ENCODE measurements around the gene SPNS2. TPM values are rescaled to one million over a fixed set of nuclear protein-coding genes. Genes with fewer than 3 reads are reported as not detected.

The SPNS2 gene
- total and polyA plus RNA-seq, 2 of the 8 experiments (the other 6 are each of a cell fraction or from before 2014, with no cell fraction given) = 1.2 to 1.5 TPM

- Histone ChIP-seq H3K27ac (ENCODE audit: low read depth, low read length) (peak overlapping the region; percentile 26; the same call in 1 of the 2 replicates), H3K4me1 (replicated peaks in 1 of 4; ENCODE audit: control insufficient read depth in 3 of 4, insufficient read depth in 4 of 4, low read length in 3 of 4) (peaks cover 7 to 21% (median 12%) of the 10 kb centered on the region in 4 experiments; a peak in 6 of 7 replicates), H3K9ac (replicated peaks in 1 of 4; ENCODE audit: extremely low read depth in 1 of 4, low read depth in 3 of 4, low read length in 3 of 4) (peak overlapping the region in 2 of 4 experiments; percentile 38 to 42; a peak in 4 of 7 replicates)
These were observed 57.4 kb downstream of the SPNS2 start for GRCh38 chr17:4555873-4556759.

More at GRCh38 chr17:4555873-4556759, 57.4 kb downstream of the SPNS2 start:
- no peak overlapping the region for H2BK120ac ChIP-seq (replicated peaks; ENCODE audit: low read depth, low read length)
- H3K23ac ChIP-seq (ENCODE audit: insufficient read length) = no peak overlapping the region
- 0 out of 2 replicates have a peak overlapping the region, but pooled peaks have one; percentile 27 for H2BK20ac ChIP-seq (ENCODE audit: low read length)
- H2BK5ac ChIP-seq (ENCODE audit: low read depth, low read length) = peak overlapping the region; percentile 6; the same call in 1 of the 2 replicates
- peak overlapping the region; percentile 57 for H4K91ac ChIP-seq (replicated peaks; ENCODE audit: insufficient read length, low read length)
- no peak overlapping the region for H3K14ac ChIP-seq (ENCODE audit: insufficient read length)
- H2BK12ac ChIP-seq (ENCODE audit: low read depth, low read length) = peak overlapping the region; percentile 35; the same call in 1 of the 2 replicates
- ChIA-PET CTCF (ENCODE audit: partially characterized antibody) (interaction anchor here (1.0 to 1.6 kb wide), 7 partner anchors 9 to 69 kb away, joined by 3 to 11 read pairs (median 3); no protein-coding TSS in a partner anchor), POLR2A (ENCODE audit: partially characterized antibody) (interaction anchor here (0.7 to 32.8 kb wide), 6 partner anchors 7 to 153 kb away, joined by 3 to 546 read pairs (median 4); partner anchors contain the start of gene SPNS2)
- FAIRE-seq (no peak), DNase-seq (ENCODE audit: low read depth in 1 of 2, low spot score in 2 of 2) (no peak)
- H3K56ac ChIP-seq (replicated peaks; ENCODE audit: insufficient read length, low read depth, low read length) = no peak overlapping the region
- H2BK15ac ChIP-seq (ENCODE audit: low read length) = peak overlapping the region; percentile 72; the same call in 1 of the 2 replicates
- peaks cover 13% of the 10 kb centered on the region for H3K79me1 ChIP-seq (ENCODE audit: low read depth, low read length)
- H3K4me2 ChIP-seq (ENCODE audit: insufficient read depth in 1 of 2, low read depth in 2 of 2, low read length in 2 of 2) = peak overlapping the region; percentile 79 to 96
- peak overlapping the region; percentile 73 to 94 (median 84) for H3K4me3 ChIP-seq (ENCODE audit: extremely low read depth in 1 of 4, insufficient read depth in 2 of 4, low read depth in 3 of 4, low read length in 4 of 4)
- no peak overlapping the region for H4K5ac ChIP-seq (ENCODE audit: insufficient read length, low read depth, low read length)
- H3K36me3 ChIP-seq (ENCODE audit: control insufficient read depth in 2 of 4, insufficient read depth in 4 of 4, low read length in 3 of 4) = peaks cover 16 to 24% (median 20%) of the 10 kb centered on the region in 4 experiments; a peak in 7 of 8 replicates
- 0 out of 2 replicates have a peak overlapping the region, but pooled peaks have one; percentile 86 for H2AFZ ChIP-seq (ENCODE audit: low read length)
- no peak for TF ChIP-seq JUN (IDR thresholded peaks at IDR 0.05; ENCODE audit: low read depth, low read length)
- 0 out of 2 replicates have a peak overlapping the region, but pooled peaks have one; percentile 20 for H3K18ac ChIP-seq (ENCODE audit: extremely low read depth, low read length)
- H4K8ac ChIP-seq (ENCODE audit: extremely low read depth, insufficient read depth, low read length) = no peak overlapping the region
- peaks cover 0 to 5% of the 10 kb centered on the region in 2 experiments for H4K20me1 ChIP-seq (replicated peaks in 1 of 2; ENCODE audit: control insufficient read depth in 1 of 2, insufficient read depth in 2 of 2, low read length in 2 of 2)
- H3K23me2 ChIP-seq (ENCODE audit: low read depth, low read length) = peaks cover 14% of the 10 kb centered on the region; the same call in 1 of the 2 replicates
- 70 to 100% methylated on average over 1 to 17 of the region's 17 CpGs for WGBS, 2 experiments (ENCODE audit: extremely low coverage in 1 of 2, insufficient coverage in 1 of 2, insufficient read length in 1 of 2, insufficient replicate concordance in 2 of 2, low coverage in 1 of 2, low lambda C conversion rate in 2 of 2, missing lambda C conversion rate in 1 of 2)
- H2AK5ac ChIP-seq (ENCODE audit: low read depth, low read length) = peak overlapping the region; percentile 77; the same call in 1 of the 2 replicates
- H3K27me3 ChIP-seq (replicated peaks in 1 of 4; ENCODE audit: control insufficient read depth in 3 of 4, extremely low read depth in 1 of 4, insufficient read depth in 3 of 4, low read length in 3 of 4) = no peaks in the 10 kb centered on the region
- no peaks in the 10 kb centered on the region for H3K9me3 ChIP-seq (ENCODE audit: insufficient read depth in 2 of 2, low read depth in 1 of 2, low read length in 1 of 2)
- peak overlapping the region; percentile 51 for H3K4ac ChIP-seq (replicated peaks; ENCODE audit: insufficient read length, low read depth, low read length)
- peaks cover 0 to 21% of the 10 kb centered on the region in 2 experiments; a peak in 3 of 4 replicates for H3K79me2 ChIP-seq (ENCODE audit: control insufficient read depth in 1 of 2, insufficient read depth in 2 of 2, low read length in 2 of 2)
